Measurements from ENCODE around the gene RARA.

Gene RARA

GRCh38 chr17:40329839-40330794, 21.1 kb downstream of the RARA start:
- no peak for DNase-seq (ENCODE audit: low read depth)

DNA sequence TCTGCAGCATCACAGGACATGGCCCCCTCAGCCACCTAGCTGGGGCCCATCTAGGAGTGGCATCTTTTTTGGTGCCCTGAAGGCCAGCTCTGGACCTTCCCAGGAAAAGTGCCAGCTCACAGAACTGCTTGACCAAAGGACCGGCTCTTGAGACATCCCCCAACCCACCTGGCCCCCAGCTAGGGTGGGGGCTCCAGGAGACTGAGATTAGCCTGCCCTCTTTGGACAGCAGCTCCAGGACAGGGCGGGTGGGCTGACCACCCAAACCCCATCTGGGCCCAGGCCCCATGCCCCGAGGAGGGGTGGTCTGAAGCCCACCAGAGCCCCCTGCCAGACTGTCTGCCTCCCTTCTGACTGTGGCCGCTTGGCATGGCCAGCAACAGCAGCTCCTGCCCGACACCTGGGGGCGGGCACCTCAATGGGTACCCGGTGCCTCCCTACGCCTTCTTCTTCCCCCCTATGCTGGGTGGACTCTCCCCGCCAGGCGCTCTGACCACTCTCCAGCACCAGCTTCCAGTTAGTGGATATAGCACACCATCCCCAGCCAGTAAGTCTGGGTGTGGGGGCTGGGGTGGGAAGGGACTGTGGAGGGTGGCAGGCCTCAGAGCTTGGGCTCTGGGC, 22.0 kb downstream of the RARA start:
- DNase-seq (ENCODE audit: low read depth): no peak

- DNase-seq (ENCODE audit: low read depth): no peak
These were observed 23.0 kb downstream of the RARA start for GRCh38 chr17:40331743-40332641.

- no peak for DNase-seq (ENCODE audit: low read depth)
These were observed 24.9 kb downstream of the RARA start for GRCh38 chr17:40333781-40334448.

- no peak for DNase-seq (ENCODE audit: low read depth)
These were observed 26.6 kb downstream of the RARA start for GRCh38 chr17:40335620-40336019.

- DNase-seq (ENCODE audit: low read depth): no peak
These were observed 28.4 kb downstream of the RARA start for GRCh38 chr17:40337351-40337750.

GRCh38 chr17:40338058-40338457, 29.1 kb downstream of the RARA start:
- no peak for DNase-seq (ENCODE audit: low read depth)

- no peak for DNase-seq (ENCODE audit: low read depth)
These were observed 30.1 kb downstream of the RARA start for GRCh38 chr17:40338941-40339649.

GRCh38 chr17:40340327-40340726, 31.3 kb downstream of the RARA start:
- DNase-seq (ENCODE audit: low read depth): no peak

- DNase-seq (ENCODE audit: low read depth): no peak
These were observed 32.2 kb downstream of the RARA start for GRCh38 chr17:40340880-40341807.

DNA sequence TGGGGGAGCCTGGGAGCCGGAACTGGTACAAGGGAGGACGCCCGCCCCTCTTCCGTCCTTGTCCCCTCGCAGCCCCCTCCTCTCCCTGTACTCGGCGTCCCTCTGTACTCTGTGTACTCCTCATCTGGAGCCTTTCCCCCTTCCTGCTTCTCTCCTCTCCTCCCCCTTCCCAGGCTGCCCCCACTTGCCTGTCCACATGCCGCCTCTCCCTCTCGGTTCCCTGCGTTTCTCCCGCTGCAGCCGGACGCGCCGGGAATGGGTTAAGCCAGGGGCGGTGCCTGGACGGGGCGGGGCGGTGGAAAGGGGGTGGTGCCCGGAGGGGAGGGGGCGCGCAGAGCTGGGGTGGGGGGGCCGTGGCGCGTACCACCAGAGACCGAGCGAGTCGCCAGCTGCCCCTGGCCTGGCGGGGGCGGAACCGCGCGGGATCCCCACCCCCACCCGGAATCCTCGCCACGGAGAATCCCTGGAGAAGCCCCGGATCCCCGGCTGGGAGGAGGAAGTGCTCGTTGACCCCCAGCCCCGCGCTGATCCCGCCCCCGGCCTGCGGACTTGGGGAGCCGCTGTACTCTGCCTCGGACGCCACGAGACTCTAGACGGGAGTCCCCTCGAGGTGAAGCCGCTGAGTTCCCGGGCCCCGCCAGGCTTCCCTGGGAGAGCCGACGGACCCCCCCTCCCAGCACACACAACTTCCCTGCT, 33.0 kb downstream of the RARA start:
- no peak for DNase-seq (ENCODE audit: low read depth)

- no peak for DNase-seq (ENCODE audit: low read depth)
These were observed 33.7 kb downstream of the RARA start for GRCh38 chr17:40342504-40343218.

DNA sequence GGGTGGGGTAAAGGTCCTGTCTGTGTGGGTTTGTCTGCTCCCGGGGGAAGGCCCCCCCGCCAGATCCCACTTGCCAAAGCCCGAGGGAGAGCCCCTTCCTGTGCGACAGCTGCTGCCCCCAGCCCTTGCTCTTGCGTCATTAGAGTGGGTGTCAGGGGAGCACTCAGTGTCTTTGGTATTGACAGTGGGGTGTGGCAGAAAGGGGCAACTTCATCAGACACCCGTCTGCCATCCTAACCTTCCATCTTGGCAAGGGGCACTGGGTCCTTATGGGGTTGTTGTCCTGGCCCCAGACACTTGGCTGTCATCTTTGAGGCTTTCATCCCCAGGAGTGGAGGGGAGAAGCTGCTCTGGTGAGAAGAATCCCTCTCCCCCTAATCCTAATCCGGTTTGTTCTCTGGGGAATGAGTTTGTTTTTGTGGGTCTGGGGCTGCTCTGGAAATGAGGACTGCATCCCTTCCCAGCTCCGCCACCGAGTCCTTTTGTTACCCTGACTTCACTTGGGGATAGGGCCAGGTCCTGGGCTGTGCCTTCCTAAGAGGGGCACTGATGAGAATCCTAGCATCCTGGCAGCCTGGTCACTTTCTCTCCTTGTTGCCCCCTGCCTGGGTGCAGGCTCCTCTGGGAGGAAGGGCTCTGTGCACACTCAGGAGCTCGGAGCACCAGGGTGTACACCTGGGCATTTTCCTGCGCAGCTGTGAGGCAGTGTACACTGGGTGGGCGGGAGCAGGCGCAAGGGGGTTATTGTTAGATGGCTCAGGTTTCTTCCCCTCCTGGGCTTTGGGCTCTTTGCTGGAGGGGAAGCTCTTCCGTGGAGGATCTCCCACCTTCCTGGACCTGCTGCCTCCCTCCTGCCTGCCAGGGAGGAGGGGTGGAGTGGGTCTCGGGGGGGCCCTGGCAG, 34.5 kb downstream of the RARA start:
- DNase-seq (ENCODE audit: low read depth): no peak

DNA sequence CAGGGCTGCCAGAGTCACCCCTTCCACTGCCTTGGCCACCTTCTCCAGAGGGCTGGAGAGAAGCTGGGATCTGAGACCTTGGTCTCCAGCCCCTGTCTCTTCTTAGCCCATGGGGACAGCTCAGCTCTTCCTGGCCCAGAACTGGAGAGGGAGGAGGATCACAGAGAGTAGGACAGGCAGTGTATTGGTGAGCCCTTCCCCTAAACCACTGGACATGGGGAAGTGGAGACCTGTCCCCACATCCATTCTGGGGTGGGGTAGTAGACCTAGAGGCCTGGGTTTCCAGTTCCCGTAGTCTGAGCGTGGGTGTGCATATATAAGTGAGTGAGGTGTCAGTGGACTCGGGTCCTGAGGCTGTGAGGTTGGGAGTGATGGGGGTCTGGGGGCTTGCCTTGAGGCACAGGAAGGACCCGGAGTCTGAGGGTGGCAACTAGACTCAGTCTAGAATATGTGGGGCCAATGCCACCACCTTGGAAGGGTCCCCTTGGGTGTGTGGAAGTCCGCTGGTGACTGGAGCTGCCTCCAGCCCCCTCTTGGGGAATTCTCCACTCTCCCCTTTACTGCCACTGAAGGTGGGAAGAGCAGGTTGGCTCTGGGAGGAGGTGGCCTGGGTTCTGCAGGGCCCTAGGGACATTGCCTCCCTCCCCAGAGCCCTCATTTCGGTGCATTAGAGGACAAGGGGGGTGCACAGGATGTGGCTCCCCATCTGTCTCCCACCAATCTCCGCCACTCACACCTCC, 35.6 kb downstream of the RARA start:
- no peak for DNase-seq (ENCODE audit: low read depth)

DNA sequence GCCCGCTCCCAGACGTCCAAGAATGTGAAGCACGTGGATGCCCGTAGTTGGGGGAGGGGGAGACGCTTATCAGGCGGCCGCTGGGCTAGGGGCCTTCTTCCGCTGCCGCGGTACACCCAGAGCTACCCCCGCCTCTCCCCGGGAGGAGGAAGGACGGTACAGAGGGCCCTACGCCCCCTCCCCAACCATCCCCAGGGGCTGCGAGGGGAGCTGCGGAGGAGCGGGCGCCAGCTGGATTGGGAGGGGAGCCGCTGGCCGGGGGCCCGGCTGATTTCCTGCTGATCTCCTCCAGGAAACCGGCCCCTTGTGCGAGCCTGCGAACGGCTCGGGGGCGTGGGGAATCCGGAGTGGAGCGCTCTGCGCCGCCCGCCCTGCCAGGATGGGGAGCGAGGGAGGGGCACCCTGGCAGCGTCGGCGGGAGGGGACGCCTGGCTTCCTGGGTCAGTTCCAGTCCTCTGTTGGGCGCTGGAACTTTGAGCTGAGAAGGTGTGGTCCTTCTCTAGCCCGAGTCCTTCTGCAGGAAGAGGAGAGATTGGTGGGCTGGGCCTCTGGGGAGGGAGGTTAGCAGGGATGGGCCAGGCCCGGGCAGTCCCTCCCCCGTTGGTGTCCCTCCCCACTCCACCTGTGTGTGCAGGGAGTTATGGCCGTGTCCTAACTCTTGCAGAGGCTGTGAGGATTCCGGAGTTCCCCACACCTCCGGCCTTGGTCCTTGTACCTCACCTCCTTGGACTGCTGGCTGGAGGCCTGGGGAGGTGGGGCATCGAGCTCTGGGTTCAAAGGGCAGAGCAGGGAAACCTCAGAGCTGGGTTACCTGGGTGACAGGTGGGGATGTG, 36.4 kb downstream of the RARA start:
- DNase-seq (ENCODE audit: low read depth): no peak
